Measurements from ENCODE around the gene TM7SF2. TPM values are rescaled to one million over a fixed set of nuclear protein-coding genes. Genes with fewer than 3 reads are reported as not detected.

Gene TM7SF2
- total RNA-seq: 20.2 TPM
- 10 to 100 TPM in 2 of 4 donors, 1 to 10 TPM in 2; 8.0 to 11.1 (median 9.4) TPM for polyA plus RNA-seq

- Histone ChIP-seq H3K27me3 (ENCODE audit: control insufficient read depth, insufficient read depth, low read length) (no peaks in the 10 kb centered on the region), H3K4me3 (ENCODE audit: low read depth, low read length) (no peak within 1 kb of the TSS), H3K36me3 (ENCODE audit: control insufficient read depth, insufficient read depth, low read length) (peaks cover 16% of the 10 kb centered on the region), H3K9me3 (ENCODE audit: control insufficient read depth in 2 of 2, low read length in 2 of 2) (no peaks in the 10 kb centered on the region), H3K4me1 (ENCODE audit: control insufficient read depth, insufficient read depth, low read length, poor library complexity, severe bottlenecking) (peaks cover 48% of the 10 kb centered on the region), H3K27ac (ENCODE audit: insufficient read depth, low read length, poor library complexity, severe bottlenecking) (peak within 1 kb of the TSS; percentile 69)
- Mint-ChIP-seq H3K36me3 (peaks cover 4% of the 10 kb centered on the region), H3K9me3 (no peaks in the 10 kb centered on the region), H3K27ac (peak within 1 kb of the TSS; percentile 89 to 96 (median 90)), H3K27me3 (no peaks in the 10 kb centered on the region), H3K4me3 (peak within 1 kb of the TSS; percentile 86 to 96 (median 89)), H3K4me1 (peaks cover 0 to 56% (median 25%) of the 10 kb centered on the region in 4 donors)
- ATAC-seq (ENCODE audit: low read depth in 2 of 2) (peak; percentile 79 to 81), DNase-seq (peak; percentile 92 to 97 (median 92))
Observed at GRCh38 chr11:65111744-65112545, at the start of gene TM7SF2. TM7SF2 (plus strand) TSS chr11:65111872; CDS start chr11:65112016, 144 bp downstream.

DNA sequence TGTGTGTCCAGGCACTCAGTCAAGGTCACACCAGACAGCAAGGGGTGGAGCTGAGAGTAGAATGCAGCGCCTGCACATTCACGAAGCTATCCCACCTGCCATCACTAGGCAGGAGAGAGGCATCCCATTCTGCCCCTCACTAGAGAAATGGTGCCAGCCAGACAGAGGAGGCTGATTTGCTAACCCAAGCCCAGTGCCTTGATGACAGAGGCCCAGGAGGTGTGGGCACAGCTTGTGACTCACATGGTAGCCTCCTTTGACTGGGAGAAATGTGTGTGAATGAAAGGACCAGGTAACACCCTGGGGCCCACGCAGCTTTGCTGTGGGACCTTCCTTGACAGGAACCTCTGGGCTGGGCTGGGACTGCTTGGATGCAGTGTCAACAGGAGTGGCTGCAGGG lies 48.1 kb upstream of the TM7SF2 start:
- no peak for ATAC-seq (ENCODE audit: low read depth in 2 of 2)
- peaks cover 7% of the 10 kb centered on the region for H3K27me3 Mint-ChIP-seq

DNA sequence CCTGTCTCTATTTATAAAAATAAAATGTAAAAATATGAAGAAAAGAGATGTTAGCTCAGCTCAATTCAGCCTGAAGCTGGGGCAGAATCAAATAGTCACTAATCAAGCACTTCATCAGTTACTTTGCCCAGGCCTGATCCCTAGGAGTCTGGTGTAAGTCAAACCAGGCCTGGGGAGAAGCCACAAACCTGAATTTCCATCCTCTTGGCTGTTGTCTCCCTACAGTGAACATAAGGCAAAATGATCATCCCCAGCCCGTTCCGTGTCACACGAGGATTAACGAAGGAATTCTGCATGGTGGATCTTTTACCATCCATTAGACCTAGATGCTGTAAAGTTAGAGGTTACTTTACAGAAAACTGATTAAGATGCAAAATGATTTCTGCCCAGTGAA lies 46.8 kb upstream of the TM7SF2 start:
- Histone ChIP-seq H3K4me1 (ENCODE audit: control insufficient read depth, insufficient read depth, low read length, poor library complexity, severe bottlenecking) (no peaks in the 10 kb centered on the region), H3K27me3 (ENCODE audit: control insufficient read depth, insufficient read depth, low read length) (no peaks in the 10 kb centered on the region), H3K9me3 (ENCODE audit: control insufficient read depth in 2 of 2, low read length in 2 of 2) (no peaks in the 10 kb centered on the region), H3K36me3 (ENCODE audit: control insufficient read depth, insufficient read depth, low read length) (no peaks in the 10 kb centered on the region), H3K27ac (ENCODE audit: insufficient read depth, low read length, poor library complexity, severe bottlenecking) (no peak overlapping the region), H3K4me3 (ENCODE audit: low read depth, low read length) (no peak overlapping the region)
- H3K4me3 Mint-ChIP-seq: no peak overlapping the region
- ATAC-seq (ENCODE audit: low read depth in 2 of 2) (no peak), DNase-seq (no peak)
- H3K4me1 Mint-ChIP-seq: peaks cover 0 to 4% (median 2%) of the 10 kb centered on the region in 4 donors
- no peaks in the 10 kb centered on the region for H3K36me3 Mint-ChIP-seq
- no peaks in the 10 kb centered on the region for H3K9me3 Mint-ChIP-seq
- H3K27ac Mint-ChIP-seq: peak overlapping the region in 1 of 3 donors; percentile 34
- peaks cover 4% of the 10 kb centered on the region for H3K27me3 Mint-ChIP-seq

More for the DNA sequence above, 48.1 kb upstream of the TM7SF2 start:
- H3K36me3 ChIP-seq (ENCODE audit: control insufficient read depth, insufficient read depth, low read length): no peaks in the 10 kb centered on the region
- no peak overlapping the region for H3K4me3 ChIP-seq (ENCODE audit: low read depth, low read length)
- H3K9me3 ChIP-seq (ENCODE audit: control insufficient read depth in 2 of 2, low read length in 2 of 2): no peaks in the 10 kb centered on the region
- Mint-ChIP-seq H3K27ac (no peak overlapping the region), H3K4me3 (no peak overlapping the region), H3K4me1 (peaks cover 0 to 4% (median 2%) of the 10 kb centered on the region in 4 donors), H3K36me3 (no peaks in the 10 kb centered on the region), H3K9me3 (no peaks in the 10 kb centered on the region)
- no peak overlapping the region for H3K27ac ChIP-seq (ENCODE audit: insufficient read depth, low read length, poor library complexity, severe bottlenecking)
- H3K27me3 ChIP-seq (ENCODE audit: control insufficient read depth, insufficient read depth, low read length): no peaks in the 10 kb centered on the region
- no peak for DNase-seq
- H3K4me1 ChIP-seq (ENCODE audit: control insufficient read depth, insufficient read depth, low read length, poor library complexity, severe bottlenecking): no peaks in the 10 kb centered on the region

DNA sequence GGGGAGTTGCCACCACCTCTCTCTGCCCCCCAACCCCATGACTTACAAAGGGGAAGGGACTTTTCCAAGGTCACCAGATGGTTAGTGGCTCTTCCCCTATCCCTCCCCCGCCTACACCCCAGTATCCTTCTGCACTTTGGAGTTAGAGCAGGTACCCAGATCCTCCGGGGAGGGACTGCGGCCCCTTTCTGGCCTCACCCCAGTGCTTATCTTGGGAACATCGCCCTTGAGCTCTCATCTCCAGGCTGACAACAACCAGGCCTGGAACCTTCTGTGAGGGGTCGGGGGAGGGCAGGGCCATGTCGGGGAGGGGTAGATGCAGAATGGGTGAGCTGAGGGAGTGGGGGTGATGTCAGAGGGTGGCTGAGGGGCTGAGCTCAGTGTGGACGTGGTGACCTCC lies 45.8 kb upstream of the TM7SF2 start:
- Mint-ChIP-seq H3K4me1 (peaks cover 0 to 2% (median 0%) of the 10 kb centered on the region in 4 donors), H3K27me3 (peaks cover 4% of the 10 kb centered on the region), H3K9me3 (no peaks in the 10 kb centered on the region), H3K36me3 (no peaks in the 10 kb centered on the region), H3K27ac (no peak overlapping the region), H3K4me3 (no peak overlapping the region)
- Histone ChIP-seq H3K9me3 (ENCODE audit: control insufficient read depth in 2 of 2, low read length in 2 of 2) (no peaks in the 10 kb centered on the region), H3K4me3 (ENCODE audit: low read depth, low read length) (no peak overlapping the region), H3K27ac (ENCODE audit: insufficient read depth, low read length, poor library complexity, severe bottlenecking) (no peak overlapping the region), H3K4me1 (ENCODE audit: control insufficient read depth, insufficient read depth, low read length, poor library complexity, severe bottlenecking) (no peaks in the 10 kb centered on the region), H3K36me3 (ENCODE audit: control insufficient read depth, insufficient read depth, low read length) (no peaks in the 10 kb centered on the region), H3K27me3 (ENCODE audit: control insufficient read depth, insufficient read depth, low read length) (no peaks in the 10 kb centered on the region)
- no peak for DNase-seq
- no peak for ATAC-seq (ENCODE audit: low read depth in 2 of 2)

- H3K4me1 Mint-ChIP-seq: no peaks in the 10 kb centered on the region
- ATAC-seq (ENCODE audit: low read depth in 2 of 2) (no peak), DNase-seq (no peak)
- H3K9me3 Mint-ChIP-seq: no peaks in the 10 kb centered on the region
- Histone ChIP-seq H3K27me3 (ENCODE audit: control insufficient read depth, insufficient read depth, low read length) (no peaks in the 10 kb centered on the region), H3K4me1 (ENCODE audit: control insufficient read depth, insufficient read depth, low read length, poor library complexity, severe bottlenecking) (no peaks in the 10 kb centered on the region), H3K36me3 (ENCODE audit: control insufficient read depth, insufficient read depth, low read length) (no peaks in the 10 kb centered on the region), H3K27ac (ENCODE audit: insufficient read depth, low read length, poor library complexity, severe bottlenecking) (no peak overlapping the region), H3K4me3 (ENCODE audit: low read depth, low read length) (no peak overlapping the region), H3K9me3 (ENCODE audit: control insufficient read depth in 2 of 2, low read length in 2 of 2) (no peaks in the 10 kb centered on the region)
- no peak overlapping the region for H3K4me3 Mint-ChIP-seq
- H3K27ac Mint-ChIP-seq: no peak overlapping the region
- H3K36me3 Mint-ChIP-seq: no peaks in the 10 kb centered on the region
- H3K27me3 Mint-ChIP-seq: peaks cover 4% of the 10 kb centered on the region
Observed at GRCh38 chr11:65066315-65066714, 45.4 kb upstream of the TM7SF2 start.

GRCh38 chr11:65066805-65067291 lies 44.8 kb upstream of the TM7SF2 start:
- Histone ChIP-seq H3K27me3 (ENCODE audit: control insufficient read depth, insufficient read depth, low read length) (no peaks in the 10 kb centered on the region), H3K9me3 (ENCODE audit: control insufficient read depth in 2 of 2, low read length in 2 of 2) (no peaks in the 10 kb centered on the region), H3K27ac (ENCODE audit: insufficient read depth, low read length, poor library complexity, severe bottlenecking) (no peak overlapping the region), H3K36me3 (ENCODE audit: control insufficient read depth, insufficient read depth, low read length) (no peaks in the 10 kb centered on the region), H3K4me3 (ENCODE audit: low read depth, low read length) (no peak overlapping the region), H3K4me1 (ENCODE audit: control insufficient read depth, insufficient read depth, low read length, poor library complexity, severe bottlenecking) (no peaks in the 10 kb centered on the region)
- no peak overlapping the region for H3K27ac Mint-ChIP-seq
- no peaks in the 10 kb centered on the region for H3K9me3 Mint-ChIP-seq
- no peaks in the 10 kb centered on the region for H3K36me3 Mint-ChIP-seq
- DNase-seq: no peak
- ATAC-seq (ENCODE audit: low read depth in 2 of 2): no peak
- H3K27me3 Mint-ChIP-seq: peaks cover 4% of the 10 kb centered on the region
- no peak overlapping the region for H3K4me3 Mint-ChIP-seq
- H3K4me1 Mint-ChIP-seq: no peaks in the 10 kb centered on the region

DNA sequence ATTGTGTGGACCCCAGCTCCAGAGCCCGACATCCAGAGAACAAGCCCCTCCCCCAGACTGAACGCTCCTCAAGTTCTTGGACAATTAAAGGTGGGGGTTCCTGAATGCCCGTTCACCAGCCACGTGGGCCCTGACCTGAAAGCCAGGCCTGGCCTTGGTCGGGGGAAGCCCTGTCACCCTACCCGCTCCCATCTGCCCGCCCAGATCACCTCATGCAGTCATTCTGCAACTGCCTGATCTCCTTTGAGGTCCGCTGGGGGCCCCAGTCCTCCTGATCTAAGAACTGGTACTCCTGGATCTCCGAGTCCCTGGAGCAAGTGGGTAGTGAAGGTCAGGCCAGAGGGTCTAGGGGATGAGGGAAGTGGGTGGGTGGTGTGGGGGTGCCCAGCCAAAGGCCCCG lies 44.2 kb upstream of the TM7SF2 start:
- Histone ChIP-seq H3K27ac (ENCODE audit: insufficient read depth, low read length, poor library complexity, severe bottlenecking) (no peak overlapping the region), H3K36me3 (ENCODE audit: control insufficient read depth, insufficient read depth, low read length) (no peaks in the 10 kb centered on the region), H3K4me1 (ENCODE audit: control insufficient read depth, insufficient read depth, low read length, poor library complexity, severe bottlenecking) (no peaks in the 10 kb centered on the region), H3K9me3 (ENCODE audit: control insufficient read depth in 2 of 2, low read length in 2 of 2) (no peaks in the 10 kb centered on the region), H3K4me3 (ENCODE audit: low read depth, low read length) (no peak overlapping the region), H3K27me3 (ENCODE audit: control insufficient read depth, insufficient read depth, low read length) (no peaks in the 10 kb centered on the region)
- H3K9me3 Mint-ChIP-seq: no peaks in the 10 kb centered on the region
- H3K27ac Mint-ChIP-seq: no peak overlapping the region
- no peaks in the 10 kb centered on the region for H3K36me3 Mint-ChIP-seq
- no peak for ATAC-seq (ENCODE audit: low read depth in 2 of 2)
- no peak overlapping the region for H3K4me3 Mint-ChIP-seq
- no peaks in the 10 kb centered on the region for H3K4me1 Mint-ChIP-seq
- H3K27me3 Mint-ChIP-seq: no peaks in the 10 kb centered on the region
- no peak for DNase-seq

DNA sequence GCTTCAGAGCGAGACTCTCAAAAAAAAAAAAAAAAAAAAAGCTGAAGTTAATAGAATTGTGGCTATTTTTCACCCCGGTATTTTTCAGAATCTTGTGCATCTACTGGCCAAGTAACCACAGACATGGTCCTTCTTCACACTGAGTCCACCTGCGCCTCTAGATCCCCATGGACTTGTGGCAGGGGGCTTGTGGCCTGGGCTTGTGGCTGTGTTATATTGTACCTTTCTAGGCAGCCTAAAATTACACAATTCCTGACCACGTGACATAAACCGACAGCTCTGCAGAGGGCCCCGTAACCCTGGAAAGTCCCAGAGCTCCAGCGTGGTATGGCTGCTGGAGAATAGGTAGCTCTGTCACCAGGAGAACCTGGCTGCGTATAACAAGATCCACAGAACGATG lies 42.5 kb upstream of the TM7SF2 start:
- DNase-seq: no peak
- Mint-ChIP-seq H3K4me1 (no peaks in the 10 kb centered on the region), H3K36me3 (no peaks in the 10 kb centered on the region), H3K9me3 (no peaks in the 10 kb centered on the region), H3K27me3 (no peaks in the 10 kb centered on the region), H3K4me3 (no peak overlapping the region), H3K27ac (no peak overlapping the region)
- Histone ChIP-seq H3K4me3 (ENCODE audit: low read depth, low read length) (no peak overlapping the region), H3K9me3 (ENCODE audit: control insufficient read depth in 2 of 2, low read length in 2 of 2) (no peaks in the 10 kb centered on the region), H3K27me3 (ENCODE audit: control insufficient read depth, insufficient read depth, low read length) (no peaks in the 10 kb centered on the region), H3K27ac (ENCODE audit: insufficient read depth, low read length, poor library complexity, severe bottlenecking) (no peak overlapping the region), H3K4me1 (ENCODE audit: control insufficient read depth, insufficient read depth, low read length, poor library complexity, severe bottlenecking) (no peaks in the 10 kb centered on the region), H3K36me3 (ENCODE audit: control insufficient read depth, insufficient read depth, low read length) (no peaks in the 10 kb centered on the region)
- ATAC-seq (ENCODE audit: low read depth in 2 of 2): no peak
